ENCODE data around the gene GOLPH3L. TPM values are rescaled to one million over a fixed set of nuclear protein-coding genes. Genes with fewer than 3 reads are reported as not detected.

GOLPH3L gene
- polyA plus RNA-seq, 1 experiment = 35.0 TPM

DNA sequence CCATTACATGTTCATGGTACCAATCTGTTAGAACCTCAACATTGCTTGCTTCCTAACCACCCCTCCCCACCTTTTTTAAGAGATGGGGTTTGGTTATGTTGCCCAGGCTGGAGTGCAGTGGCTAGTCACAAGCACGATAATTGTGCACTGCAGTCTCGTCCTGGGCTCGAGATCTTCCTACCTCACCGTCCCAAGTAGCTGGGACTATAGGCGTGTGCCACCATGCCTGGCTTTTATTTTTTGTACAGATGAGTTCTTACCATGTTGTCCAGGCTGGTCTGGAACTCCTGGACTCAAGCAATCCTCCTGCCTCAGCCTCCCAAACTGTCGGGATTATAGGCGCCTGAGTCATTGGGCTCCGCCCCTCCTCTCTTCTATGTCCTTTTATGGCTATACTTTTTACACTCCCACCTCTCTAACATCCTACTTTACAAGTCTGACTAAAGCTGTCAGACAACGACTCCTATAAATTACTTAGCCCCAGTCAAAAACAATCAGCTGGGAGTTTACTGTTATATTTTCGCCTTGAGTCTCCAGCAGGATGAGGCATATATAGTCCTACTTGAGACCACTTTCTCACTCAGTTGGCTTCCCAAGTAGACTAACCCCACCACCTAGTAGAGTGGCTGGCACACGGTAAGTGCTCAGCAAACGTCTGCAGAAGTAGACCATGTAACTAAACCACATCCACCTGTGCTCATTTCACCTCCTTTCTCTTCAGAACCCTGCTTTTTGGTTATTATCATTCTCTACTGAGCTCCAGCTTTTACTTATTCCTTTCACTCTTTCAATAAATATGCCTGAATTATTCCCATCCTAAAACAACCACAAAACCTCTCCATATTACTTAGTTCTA is 81.4 kb downstream of the GOLPH3L start:
- no peak for TF ChIP-seq CTCF (IDR thresholded peaks at IDR 0.05; ENCODE audit: low read depth, low read length)
- no peak overlapping the region for H3K4me3 ChIP-seq (ENCODE audit: low read depth, low read length)
- H3K27me3 ChIP-seq (ENCODE audit: control insufficient read depth, insufficient read depth, low read length) = no peaks in the 10 kb centered on the region
- DNase-seq (ENCODE audit: low read depth, low spot score) = no peak
- CTCF ChIA-PET = interaction anchor here (1.1 to 2.6 kb wide), 2 partner anchors 55 to 197 kb away, joined by 8 to 11 read pairs; no protein-coding TSS in a partner anchor
- POLR2A ChIA-PET = interaction anchor here (1.5 kb wide), 1 partner anchor 36 kb away, joined by 6 read pairs; the partner anchor contains the start of gene MCL1
- H3K9me3 ChIP-seq (ENCODE audit: control insufficient read depth, insufficient read depth, low read length) = no peaks in the 10 kb centered on the region
- no peak overlapping the region for H3K27ac ChIP-seq (ENCODE audit: low read depth, low read length)

GRCh38 chr1:150613061-150613920 is 83.7 kb downstream of the GOLPH3L start:
- ChIA-PET POLR2A (interaction anchor here (1.1 to 2.0 kb wide), 6 partner anchors 16 to 52 kb away, joined by 4 to 9 read pairs (median 5); partner anchors contain the start of genes ENSA and MCL1), CTCF (interaction anchor here (0.6 to 2.1 kb wide), 3 partner anchors 49 to 543 kb away, joined by 3 to 10 read pairs (median 3); partner anchors contain the start of gene TNFAIP8L2)
- TF ChIP-seq CTCF (IDR thresholded peaks at IDR 0.05; ENCODE audit: low read depth, low read length) = no peak
- H3K27me3 ChIP-seq (ENCODE audit: control insufficient read depth, insufficient read depth, low read length) = no peaks in the 10 kb centered on the region
- peak overlapping the region; percentile 85 for H3K27ac ChIP-seq (ENCODE audit: low read depth, low read length)
- DNase-seq (ENCODE audit: low read depth, low spot score) = no peak
- H3K9me3 ChIP-seq (ENCODE audit: control insufficient read depth, insufficient read depth, low read length) = no peaks in the 10 kb centered on the region; the same call in 1 of the 2 replicates
- H3K4me3 ChIP-seq (ENCODE audit: low read depth, low read length) = peak overlapping the region; percentile 5; the same call in 1 of the 2 replicates

DNA sequence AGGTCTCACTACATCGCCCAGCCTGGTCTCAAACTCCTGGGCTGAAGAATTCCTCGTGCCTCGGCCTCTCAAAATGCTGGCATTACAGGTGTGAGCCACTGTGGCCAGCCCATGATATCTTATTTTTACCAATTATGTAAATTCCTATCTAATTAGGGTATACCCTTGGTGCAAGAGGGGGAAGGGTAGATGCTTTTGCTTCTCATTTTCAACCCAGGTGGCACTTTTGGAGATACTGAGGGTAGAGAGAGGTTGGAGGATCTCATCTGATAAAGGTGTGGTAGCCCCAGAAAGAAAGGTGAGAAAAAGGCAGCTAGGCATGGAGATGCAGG is 85.0 kb downstream of the GOLPH3L start:
- H3K27me3 ChIP-seq (ENCODE audit: control insufficient read depth, insufficient read depth, low read length) = no peaks in the 10 kb centered on the region
- H3K4me3 ChIP-seq (ENCODE audit: low read depth, low read length) = no peak overlapping the region
- CTCF ChIA-PET = no interaction called here
- DNase-seq (ENCODE audit: low read depth, low spot score) = no peak
- no peak for TF ChIP-seq CTCF (IDR thresholded peaks at IDR 0.05; ENCODE audit: low read depth, low read length)
- POLR2A ChIA-PET = interaction anchor here (0.9 to 2.0 kb wide), 3 partner anchors 32 to 50 kb away, joined by 3 to 7 read pairs (median 4); partner anchors contain the start of gene MCL1
- peak overlapping the region; percentile 89 for H3K27ac ChIP-seq (ENCODE audit: low read depth, low read length)
- H3K9me3 ChIP-seq (ENCODE audit: control insufficient read depth, insufficient read depth, low read length) = no peaks in the 10 kb centered on the region; the same call in 1 of the 2 replicates

GRCh38 chr1:150610576-150610975 is 86.4 kb downstream of the GOLPH3L start:
- POLR2A ChIA-PET = no interaction called here
- Histone ChIP-seq H3K27me3 (ENCODE audit: control insufficient read depth, insufficient read depth, low read length) (no peaks in the 10 kb centered on the region), H3K27ac (ENCODE audit: low read depth, low read length) (peak overlapping the region; percentile 57), H3K4me3 (ENCODE audit: low read depth, low read length) (no peak overlapping the region), H3K9me3 (ENCODE audit: control insufficient read depth, insufficient read depth, low read length) (no peaks in the 10 kb centered on the region; the same call in 1 of the 2 replicates)
- TF ChIP-seq CTCF (IDR thresholded peaks at IDR 0.05; ENCODE audit: low read depth, low read length) = no peak
- CTCF ChIA-PET = interaction anchor here (1.9 to 2.6 kb wide), 2 partner anchors 11 to 50 kb away, joined by 6 to 15 read pairs; no protein-coding TSS in a partner anchor
- no peak for DNase-seq (ENCODE audit: low read depth, low spot score)

All from AG04450 (cell line).